Right lobe of liver (tissue), 6 donors: Measurements from ENCODE around the gene ZFAND3. TPM values are rescaled to one million over a fixed set of nuclear protein-coding genes. Genes with fewer than 3 reads are reported as not detected.
A peak's percentile ranks its signal among the peaks of the same experiment; 100 is the strongest.

Experiments
- ATAC-seq, 4 donors: fragments of 200-7000 bp; cut with Tn5 transposase; one replicate each; pipeline ENCODE4 v1.9.1; 2020; ENCODE audit warnings: mild to moderate bottlenecking in 4 of 4, moderate library complexity in 4 of 4
- DNase-seq, 3 donors: peaks; one replicate each; pipeline ENCODE4 v3.0.0-alpha.2; 2020
- H3K27ac ChIP-seq, 3 donors: fragments of 200-600 bp; one replicate each; pipeline ENCODE4 v1.8.0; 2022
- H3K27me3 ChIP-seq, 2 donors: fragments of 200-600 bp; one replicate each; pipeline ENCODE4 v1.8.0; 2022
- H3K36me3 ChIP-seq, 4 donors: fragments of 200-600 bp; sonication (generic) in 1 of 4; one replicate each; pipeline versions ENCODE4 v1.5.1 to v1.8.0; 2017 to 2022; ENCODE audit warnings: control low read depth in 1 of 4
- H3K4me1 ChIP-seq, 4 donors: fragments of 200-600 bp; sonication (generic) in 1 of 4; one replicate each; pipeline versions ENCODE4 v1.5.1 to v1.8.0; 2017 to 2022; ENCODE audit warnings: control low read depth in 1 of 4
- H3K4me3 ChIP-seq, 3 donors: fragments of 200-600 bp; one replicate each; pipeline ENCODE4 v1.8.0; 2022
- H3K9me3 ChIP-seq, 4 donors: fragments of 200-600 bp; sonication (generic) in 1 of 4; one replicate each; pipeline versions ENCODE4 v1.5.1 to v1.8.0; 2017 to 2022; ENCODE audit warnings: control low read depth in 1 of 4
- POLR2A ChIP-seq: fragments of 450-650 bp; IDR thresholded peaks from one replicate; pipeline ENCODE4 v1.6.1; 2017; ENCODE audit warnings: antibody characterized with exemption, mild to moderate bottlenecking
- WGBS: methylation state at CpG from one replicate; pipeline ENCODE4 v1.1.6; 2018; ENCODE audit warnings: low coverage, low lambda C conversion rate; ENCODE audit not compliant: insufficient coverage; ENCODE audit errors: missing lambda C conversion rate; 5-methylcytosine and 5-hydroxymethylcytosine counted together
- intact Hi-C, 2 donors: fragments of 100-400 bp; cut with DNase I; formaldehyde crosslinking; loops; one replicate each; pipeline versions ENCODE4 v1.11.2 to v1.14.1; 2022
- total RNA-seq, 6 experiments: library from RNA; depleted of rRNA in 2 of 6; stranded (reverse); fragments of >200 nt in 2 of 6; fragmentation: NEBNext Ultra II Directional in 3 of 6; extraction: Animal tissue kit (Norgen Biotek cat#: 25700) in 3 of 6; gene quantifications; one replicate each; pipeline versions ENCODE4 v1.1.0 to v1.2.4, GENCODE V29; 2016 to 2023
- TF ChIP-seq, protein P1 (sequence below), 4 donors: fragments of 200-600 bp in 3 of 4; fragments of 450-650 bp in 1 of 4; IDR thresholded peaks; one replicate each; pipeline versions ENCODE4 v1.5.1 to v1.8.0; 2016 to 2022; ENCODE audit warnings: antibody characterized with exemption in 4 of 4, mild to moderate bottlenecking in 2 of 4
- donor health status: DM: no; HTN: yes; CAD: no.
- donor health status: DM: no; HTN: no; CAD: no.
- donor health status: DM: no; HTN: no; CAD: no.
- donor health status: DM: no; HTN: yes; CAD: no.
- donor health status: DM: no; HTN: yes; CAD: no.

ZFAND3 gene
- total RNA-seq, 6 experiments from 2014 or later = 43.1 to 66.5 (median 53.2) TPM

GRCh38 chr6:38146021-38146733, 326.6 kb downstream of the ZFAND3 start:
- Histone ChIP-seq H3K27ac (no peak overlapping the region), H3K36me3 (no peaks in the 10 kb centered on the region), H3K4me3 (no peak overlapping the region), H3K9me3 (no peaks in the 10 kb centered on the region), H3K27me3 (no peaks in the 10 kb centered on the region), H3K4me1 (no peaks in the 10 kb centered on the region)
- DNase-seq = no peak
- ATAC-seq = peak in 2 of 4 donors; percentile 15 to 19
- WGBS = 67% methylated on average over 4 of the region's 8 CpGs
- intact Hi-C loops = no loop called here
- TF ChIP-seq, protein P1, sequence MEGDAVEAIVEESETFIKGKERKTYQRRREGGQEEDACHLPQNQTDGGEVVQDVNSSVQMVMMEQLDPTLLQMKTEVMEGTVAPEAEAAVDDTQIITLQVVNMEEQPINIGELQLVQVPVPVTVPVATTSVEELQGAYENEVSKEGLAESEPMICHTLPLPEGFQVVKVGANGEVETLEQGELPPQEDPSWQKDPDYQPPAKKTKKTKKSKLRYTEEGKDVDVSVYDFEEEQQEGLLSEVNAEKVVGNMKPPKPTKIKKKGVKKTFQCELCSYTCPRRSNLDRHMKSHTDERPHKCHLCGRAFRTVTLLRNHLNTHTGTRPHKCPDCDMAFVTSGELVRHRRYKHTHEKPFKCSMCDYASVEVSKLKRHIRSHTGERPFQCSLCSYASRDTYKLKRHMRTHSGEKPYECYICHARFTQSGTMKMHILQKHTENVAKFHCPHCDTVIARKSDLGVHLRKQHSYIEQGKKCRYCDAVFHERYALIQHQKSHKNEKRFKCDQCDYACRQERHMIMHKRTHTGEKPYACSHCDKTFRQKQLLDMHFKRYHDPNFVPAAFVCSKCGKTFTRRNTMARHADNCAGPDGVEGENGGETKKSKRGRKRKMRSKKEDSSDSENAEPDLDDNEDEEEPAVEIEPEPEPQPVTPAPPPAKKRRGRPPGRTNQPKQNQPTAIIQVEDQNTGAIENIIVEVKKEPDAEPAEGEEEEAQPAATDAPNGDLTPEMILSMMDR (IDR thresholded peaks at IDR 0.05) = no peak
- no peak for TF ChIP-seq POLR2A

GRCh38 chr6:38146734-38147027, 327.2 kb downstream of the ZFAND3 start:
- no peak overlapping the region for H3K4me3 ChIP-seq
- ATAC-seq (no peak), DNase-seq (no peak)
- H3K9me3 ChIP-seq = no peaks in the 10 kb centered on the region
- H3K4me1 ChIP-seq = no peaks in the 10 kb centered on the region
- H3K27me3 ChIP-seq = no peaks in the 10 kb centered on the region
- H3K27ac ChIP-seq = no peak overlapping the region
- intact Hi-C loops = no loop called here
- TF ChIP-seq, protein P1 (IDR thresholded peaks at IDR 0.05) = no peak
- WGBS = 100% methylated on average over 1 of the region's 1 CpG
- peaks cover 0 to 3% (median 0%) of the 10 kb centered on the region in 4 donors for H3K36me3 ChIP-seq

DNA sequence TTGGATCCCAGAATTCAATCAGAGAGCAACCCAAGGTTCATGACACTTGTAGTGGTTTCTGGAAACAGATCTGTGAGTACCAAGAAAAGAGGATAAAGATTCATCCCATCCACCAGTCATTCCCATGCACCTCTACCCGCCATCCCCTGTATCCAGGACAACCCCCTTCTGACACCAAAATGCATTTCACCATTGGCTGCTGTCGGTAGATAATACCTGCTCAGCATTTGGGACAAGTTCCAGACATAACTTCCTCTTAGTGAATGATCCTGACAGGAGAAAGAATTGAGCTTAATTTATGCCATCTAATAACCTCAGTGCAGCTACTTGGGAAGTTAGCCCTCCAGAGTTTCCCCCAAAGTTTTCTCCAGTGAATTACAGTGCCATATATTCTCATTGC, 329.1 kb downstream of the ZFAND3 start:
- WGBS = 83% methylated on average over 2 of the region's 2 CpGs
- Histone ChIP-seq H3K27ac (no peak overlapping the region), H3K36me3 (peaks cover 0 to 12% (median 4%) of the 10 kb centered on the region in 4 donors), H3K9me3 (no peaks in the 10 kb centered on the region), H3K4me3 (no peak overlapping the region), H3K4me1 (no peaks in the 10 kb centered on the region), H3K27me3 (no peaks in the 10 kb centered on the region)
- intact Hi-C loops = no loop called here
- ATAC-seq = no peak
- DNase-seq = no peak
- TF ChIP-seq, protein P1 (IDR thresholded peaks at IDR 0.05) = no peak
- no peak for TF ChIP-seq POLR2A

- DNase-seq (no peak), ATAC-seq (no peak)
- H3K9me3 ChIP-seq = no peaks in the 10 kb centered on the region
- H3K4me1 ChIP-seq = no peaks in the 10 kb centered on the region
- 71% methylated on average over 1 of the region's 2 CpGs for WGBS
- TF ChIP-seq, protein P1 (IDR thresholded peaks at IDR 0.05) = no peak
- no peaks in the 10 kb centered on the region for H3K27me3 ChIP-seq
- no peak overlapping the region for H3K27ac ChIP-seq
- H3K4me3 ChIP-seq = no peak overlapping the region
- H3K36me3 ChIP-seq = peaks cover 0 to 12% (median 4%) of the 10 kb centered on the region in 4 donors
- intact Hi-C loops = no loop called here
Measured at GRCh38 chr6:38149531-38149930, 330.0 kb downstream of the ZFAND3 start.

GRCh38 chr6:38150021-38150420, 330.5 kb downstream of the ZFAND3 start:
- DNase-seq = no peak
- TF ChIP-seq, protein P1 (IDR thresholded peaks at IDR 0.05) = no peak
- TF ChIP-seq POLR2A = no peak
- Histone ChIP-seq H3K36me3 (peaks cover 0 to 12% (median 4%) of the 10 kb centered on the region in 4 donors), H3K27ac (no peak overlapping the region), H3K4me3 (no peak overlapping the region), H3K9me3 (no peaks in the 10 kb centered on the region), H3K4me1 (no peaks in the 10 kb centered on the region), H3K27me3 (no peaks in the 10 kb centered on the region)
- 90% methylated on average over 3 of the region's 3 CpGs for WGBS
- ATAC-seq = no peak
- intact Hi-C loops = no loop called here
